Astrocyte (in vitro differentiated cells and primary cell): ENCODE data around the gene BUB1B.

ENCODE experiments used
- EZH2 ChIP-seq: IDR thresholded peaks from 2 replicates; pipeline ENCODE4 v1.6.1; 2012; ENCODE audit warnings: mild to moderate bottlenecking, low read length, inconsistent platforms; ENCODE audit not compliant: insufficient read depth
- TF ChIP-seq, protein P1 (sequence below): IDR thresholded peaks from 2 replicates; pipeline ENCODE4 v1.5.1; 2011; ENCODE audit warnings: low read depth, mild to moderate bottlenecking, inconsistent platforms, low read length, moderate library complexity; ENCODE audit not compliant: insufficient read depth

DNA sequence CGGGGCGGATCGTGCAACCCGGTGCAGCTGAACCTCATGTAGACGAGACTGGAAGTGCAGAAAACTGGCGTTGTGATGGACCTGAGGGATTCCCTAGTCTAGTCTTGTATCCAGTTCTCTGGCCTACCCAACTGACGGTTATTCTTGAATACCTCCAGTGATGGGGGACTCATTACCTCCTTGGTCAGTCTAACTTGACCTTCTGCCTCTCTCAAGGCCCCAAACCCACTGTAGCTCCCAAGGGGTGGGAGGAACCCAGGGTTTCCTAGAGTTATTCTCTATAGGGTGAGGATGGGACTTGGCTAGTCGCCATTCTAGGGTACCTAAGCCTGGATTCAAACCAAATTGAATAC is 89.4 kb downstream of the BUB1B start:
- TF ChIP-seq, protein P1, sequence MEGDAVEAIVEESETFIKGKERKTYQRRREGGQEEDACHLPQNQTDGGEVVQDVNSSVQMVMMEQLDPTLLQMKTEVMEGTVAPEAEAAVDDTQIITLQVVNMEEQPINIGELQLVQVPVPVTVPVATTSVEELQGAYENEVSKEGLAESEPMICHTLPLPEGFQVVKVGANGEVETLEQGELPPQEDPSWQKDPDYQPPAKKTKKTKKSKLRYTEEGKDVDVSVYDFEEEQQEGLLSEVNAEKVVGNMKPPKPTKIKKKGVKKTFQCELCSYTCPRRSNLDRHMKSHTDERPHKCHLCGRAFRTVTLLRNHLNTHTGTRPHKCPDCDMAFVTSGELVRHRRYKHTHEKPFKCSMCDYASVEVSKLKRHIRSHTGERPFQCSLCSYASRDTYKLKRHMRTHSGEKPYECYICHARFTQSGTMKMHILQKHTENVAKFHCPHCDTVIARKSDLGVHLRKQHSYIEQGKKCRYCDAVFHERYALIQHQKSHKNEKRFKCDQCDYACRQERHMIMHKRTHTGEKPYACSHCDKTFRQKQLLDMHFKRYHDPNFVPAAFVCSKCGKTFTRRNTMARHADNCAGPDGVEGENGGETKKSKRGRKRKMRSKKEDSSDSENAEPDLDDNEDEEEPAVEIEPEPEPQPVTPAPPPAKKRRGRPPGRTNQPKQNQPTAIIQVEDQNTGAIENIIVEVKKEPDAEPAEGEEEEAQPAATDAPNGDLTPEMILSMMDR = no peak
- TF ChIP-seq EZH2 = no peak
